PC-9 (cell line): ENCODE results near the gene TREX2.

Experiments
- EZH2 ChIP-seq: fragments of 200-600 bp; sonication (generic); IDR thresholded peaks from 2 replicates; pipeline ENCODE4 v1.8.0; 2017; ENCODE audit warnings: antibody characterized with exemption, low read depth
- TF ChIP-seq, protein P1 (sequence below): fragments of 200-600 bp; sonication (generic); conservative IDR thresholded peaks from 2 replicates; pipeline ENCODE4 v1.6.1; 2017; ENCODE audit warnings: mixed run types, antibody characterized with exemption, mild to moderate bottlenecking, moderate library complexity

GRCh38 chrX:153490217-153490930 lies 44.5 kb upstream of the TREX2 start:
- TF ChIP-seq, protein P1, sequence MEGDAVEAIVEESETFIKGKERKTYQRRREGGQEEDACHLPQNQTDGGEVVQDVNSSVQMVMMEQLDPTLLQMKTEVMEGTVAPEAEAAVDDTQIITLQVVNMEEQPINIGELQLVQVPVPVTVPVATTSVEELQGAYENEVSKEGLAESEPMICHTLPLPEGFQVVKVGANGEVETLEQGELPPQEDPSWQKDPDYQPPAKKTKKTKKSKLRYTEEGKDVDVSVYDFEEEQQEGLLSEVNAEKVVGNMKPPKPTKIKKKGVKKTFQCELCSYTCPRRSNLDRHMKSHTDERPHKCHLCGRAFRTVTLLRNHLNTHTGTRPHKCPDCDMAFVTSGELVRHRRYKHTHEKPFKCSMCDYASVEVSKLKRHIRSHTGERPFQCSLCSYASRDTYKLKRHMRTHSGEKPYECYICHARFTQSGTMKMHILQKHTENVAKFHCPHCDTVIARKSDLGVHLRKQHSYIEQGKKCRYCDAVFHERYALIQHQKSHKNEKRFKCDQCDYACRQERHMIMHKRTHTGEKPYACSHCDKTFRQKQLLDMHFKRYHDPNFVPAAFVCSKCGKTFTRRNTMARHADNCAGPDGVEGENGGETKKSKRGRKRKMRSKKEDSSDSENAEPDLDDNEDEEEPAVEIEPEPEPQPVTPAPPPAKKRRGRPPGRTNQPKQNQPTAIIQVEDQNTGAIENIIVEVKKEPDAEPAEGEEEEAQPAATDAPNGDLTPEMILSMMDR, result no peak
- TF ChIP-seq EZH2, result no peak
